HepG2 (cell line): ENCODE measurements around the gene SNX6. TPM values are rescaled to one million over a fixed set of nuclear protein-coding genes. Genes with fewer than 3 reads are reported as not detected.

ENCODE experiments used
- BORCS8-MEF2B ChIP-seq: sonication (generic); formaldehyde crosslinking; IDR thresholded peaks from 2 replicates; pipeline ENCODE4 v1.8.0; 2022; ENCODE audit warnings: mild to moderate bottlenecking, missing genetic modification reagents
- BRD4 ChIP-seq: sonication (generic); formaldehyde crosslinking; IDR thresholded peaks from 2 replicates; pipeline ENCODE4 v1.4.0; 2020; ENCODE audit warnings: missing genetic modification reagents
- CREB1 ChIP-seq, 2 experiments: fragments of 450-650 bp in 1 of 2; IDR thresholded peaks; 2 replicates each; pipeline ENCODE4 v1.6.1; 2016 to 2017; ENCODE audit warnings: control low read depth in 1 of 2, mild to moderate bottlenecking in 1 of 2, missing compliant biosample characterization in 1 of 2, missing genetic modification characterization in 1 of 2
- HES4 ChIP-seq: sonication (generic); formaldehyde crosslinking; IDR thresholded peaks from 2 replicates; pipeline ENCODE4 v1.9.0; 2021; ENCODE audit warnings: mild to moderate bottlenecking, missing genetic modification reagents, borderline replicate concordance
- MXI1 ChIP-seq: IDR thresholded peaks from 3 replicates; pipeline ENCODE4 v1.6.1; 2012; ENCODE audit warnings: low read depth, low read length, inconsistent platforms, borderline replicate concordance
- NFE2 ChIP-seq: sonication (generic); formaldehyde crosslinking; IDR thresholded peaks from 2 replicates; pipeline ENCODE4 v1.4.0; 2020; ENCODE audit warnings: missing genetic modification reagents
- PAF1 ChIP-seq: IDR thresholded peaks from 2 replicates; pipeline ENCODE4 v1.6.1; 2016; ENCODE audit warnings: missing genetic modification reagents, missing compliant biosample characterization
- SIX1 ChIP-seq: sonication (generic); formaldehyde crosslinking; IDR thresholded peaks from 2 replicates; pipeline ENCODE4 v1.4.0; 2020; ENCODE audit warnings: missing genetic modification reagents, borderline replicate concordance
- TRIM24 ChIP-seq: sonication (generic); formaldehyde crosslinking; IDR thresholded peaks from 2 replicates; pipeline ENCODE4 v1.8.0; 2022; ENCODE audit warnings: mild to moderate bottlenecking, missing genetic modification reagents
- ZBTB8A ChIP-seq: sonication (generic); formaldehyde crosslinking; IDR thresholded peaks from 2 replicates; pipeline ENCODE4 v1.4.0; 2020; ENCODE audit warnings: mild to moderate bottlenecking, low read depth, missing genetic modification reagents, borderline replicate concordance
- ZNF230 ChIP-seq: sonication (generic); formaldehyde crosslinking; IDR thresholded peaks from 2 replicates; pipeline ENCODE4 v1.4.0; 2020; ENCODE audit warnings: mild to moderate bottlenecking, missing genetic modification reagents
- ZNF280D ChIP-seq: sonication (generic); formaldehyde crosslinking; IDR thresholded peaks from 2 replicates; pipeline ENCODE4 v1.5.1; 2020; ENCODE audit warnings: mild to moderate bottlenecking, missing genetic modification reagents
- ZNF292 ChIP-seq: sonication (generic); formaldehyde crosslinking; IDR thresholded peaks from 2 replicates; pipeline ENCODE4 v1.8.1; 2022; ENCODE audit warnings: mild to moderate bottlenecking, low read depth, missing genetic modification reagents, borderline replicate concordance
- ZNF350 ChIP-seq: sonication (generic); formaldehyde crosslinking; IDR thresholded peaks from 2 replicates; pipeline ENCODE4 v1.4.0; 2020; ENCODE audit warnings: mild to moderate bottlenecking, low read depth, missing genetic modification reagents, borderline replicate concordance
- ZNF354B ChIP-seq: sonication (generic); formaldehyde crosslinking; IDR thresholded peaks from 2 replicates; pipeline ENCODE4 v1.8.0; 2022; ENCODE audit warnings: mild to moderate bottlenecking, missing genetic modification reagents
- ZNF652 ChIP-seq: IDR thresholded peaks from 2 replicates; pipeline ENCODE4 v1.6.1; 2016; ENCODE audit warnings: low read depth, borderline replicate concordance
- ZNF777 ChIP-seq: sonication (generic); formaldehyde crosslinking; IDR thresholded peaks from 2 replicates; pipeline ENCODE4 v1.4.0; 2020; ENCODE audit warnings: missing genetic modification reagents
- ZSCAN25 ChIP-seq: sonication (generic); formaldehyde crosslinking; IDR thresholded peaks from 2 replicates; pipeline ENCODE4 v1.8.0; 2022; ENCODE audit warnings: mild to moderate bottlenecking, missing genetic modification reagents
- polyA plus RNA-seq, 8 experiments: library from polyadenylated mRNA; depleted of rRNA in 3 of 8; stranded (reverse) in 7 of 8; unstranded in 1 of 8; fragments of >200 nt; fragmentation: Illumina TruSeq in 4 of 8; extraction: Trizol in 4 of 8; gene quantifications; 2 replicates each; pipeline versions ENCODE4 v1.2.1 to v1.2.3, GENCODE V29; 2011 to 2016; ENCODE audit warnings: low read depth in 4 of 8, missing spikeins in 1 of 8, mixed read lengths in 1 of 8; ENCODE audit not compliant: insufficient read depth in 1 of 8
- total RNA-seq, 5 experiments: library from RNA; depleted of rRNA; stranded (reverse); fragments of >200 nt; fragmentation: Illumina TruSeq; extraction: Trizol; gene quantifications; 2 replicates each; pipeline ENCODE4 v1.2.3, GENCODE V29; 2016; ENCODE audit warnings: low read depth in 1 of 5
- TF ChIP-seq, protein P1 (sequence below), 2 experiments: sonication (generic) in 1 of 2; formaldehyde crosslinking in 1 of 2; IDR thresholded peaks; 2 replicates each; pipeline versions ENCODE4 v1.6.1 to v1.9.0; 2014 to 2022; ENCODE audit warnings: antibody characterized with exemption in 1 of 2, borderline replicate concordance in 1 of 2, inconsistent platforms in 1 of 2, low read depth in 1 of 2, missing genetic modification reagents in 1 of 2

Gene SNX6
- total and polyA plus RNA-seq, 2 of the 13 experiments (the other 11 are each of a cell fraction or from before 2014, with no cell fraction given) = 92.3 to 169 TPM

DNA sequence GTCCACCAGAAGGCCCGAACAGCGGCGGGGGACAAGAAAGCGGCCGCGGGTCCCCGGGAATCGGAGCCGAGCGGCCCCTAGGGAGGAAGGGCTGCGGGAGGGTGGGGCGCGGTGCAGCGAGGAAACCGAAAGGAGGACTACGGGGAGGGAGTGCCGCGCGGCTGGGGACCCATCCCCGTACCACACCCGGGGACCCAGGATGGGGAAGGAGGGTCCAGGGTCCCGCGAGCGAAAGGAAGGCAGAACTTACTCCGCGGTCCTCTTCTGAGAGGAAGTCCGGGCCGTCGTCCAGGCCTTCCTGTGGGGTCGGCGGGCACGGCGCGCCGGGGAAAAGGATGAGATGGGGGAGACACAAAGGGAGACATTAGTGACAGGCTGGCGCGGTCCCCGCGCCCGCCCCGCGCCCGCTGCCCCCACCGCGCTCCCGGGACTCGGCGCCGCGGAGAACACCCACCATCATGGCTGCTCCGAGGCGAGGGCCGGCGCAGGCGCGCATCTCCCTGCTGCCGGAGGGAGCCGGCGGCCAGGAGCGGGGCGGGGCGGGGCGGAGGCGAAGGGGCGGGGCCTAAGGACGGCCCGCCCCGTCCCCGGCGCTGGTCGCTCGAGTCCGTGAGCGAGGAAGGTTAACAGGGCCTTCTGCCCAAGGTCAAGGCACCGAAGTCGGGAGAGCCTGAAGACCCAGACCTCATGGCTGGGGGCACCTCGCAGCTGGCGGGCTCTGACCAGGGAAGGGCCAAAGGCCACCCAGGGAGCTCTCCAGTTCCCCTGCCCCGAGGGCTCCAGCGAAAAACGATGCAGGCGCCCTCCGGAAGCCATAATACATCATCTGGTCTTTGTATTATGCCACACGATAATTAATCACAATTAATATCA lies at the start of gene SNX6 (continued):
- TF ChIP-seq CREB1 (IDR thresholded peaks at IDR 0.05) (no peak), CREB1 (CRISPR knock-in tag; IDR thresholded peaks at IDR 0.05) (no peak), SIX1 (CRISPR knock-in tag) (peak; percentile 3; the same call in 1 of the 2 replicates), BRD4 (CRISPR knock-in tag) (peak; percentile 85), ZNF350 (CRISPR knock-in tag) (no peak), ZNF280D (CRISPR knock-in tag) (peak; percentile 7; the same call in 1 of the 2 replicates), ZSCAN25 (peak; percentile 28; the same call in 1 of the 2 replicates), ZNF230 (CRISPR knock-in tag) (peak; percentile 95), NFE2 (CRISPR knock-in tag) (no peak), ZNF292 (CRISPR knock-in tag) (peak; percentile 87), PAF1 (no peak), ZNF652 (CRISPR knock-in tag) (peak; percentile 32; the same call in 1 of the 2 replicates), ZNF777 (CRISPR knock-in tag) (peak; percentile 77), ZNF354B (CRISPR knock-in tag) (no peak), TRIM24 (CRISPR knock-in tag) (no peak), MXI1 (no peak), HES4 (CRISPR knock-in tag) (peak; percentile 87; the same call in 1 of the 2 replicates), BORCS8-MEF2B (CRISPR knock-in tag) (peak; percentile 83), ZBTB8A (peak; percentile 90)
- TF ChIP-seq, protein P1, sequence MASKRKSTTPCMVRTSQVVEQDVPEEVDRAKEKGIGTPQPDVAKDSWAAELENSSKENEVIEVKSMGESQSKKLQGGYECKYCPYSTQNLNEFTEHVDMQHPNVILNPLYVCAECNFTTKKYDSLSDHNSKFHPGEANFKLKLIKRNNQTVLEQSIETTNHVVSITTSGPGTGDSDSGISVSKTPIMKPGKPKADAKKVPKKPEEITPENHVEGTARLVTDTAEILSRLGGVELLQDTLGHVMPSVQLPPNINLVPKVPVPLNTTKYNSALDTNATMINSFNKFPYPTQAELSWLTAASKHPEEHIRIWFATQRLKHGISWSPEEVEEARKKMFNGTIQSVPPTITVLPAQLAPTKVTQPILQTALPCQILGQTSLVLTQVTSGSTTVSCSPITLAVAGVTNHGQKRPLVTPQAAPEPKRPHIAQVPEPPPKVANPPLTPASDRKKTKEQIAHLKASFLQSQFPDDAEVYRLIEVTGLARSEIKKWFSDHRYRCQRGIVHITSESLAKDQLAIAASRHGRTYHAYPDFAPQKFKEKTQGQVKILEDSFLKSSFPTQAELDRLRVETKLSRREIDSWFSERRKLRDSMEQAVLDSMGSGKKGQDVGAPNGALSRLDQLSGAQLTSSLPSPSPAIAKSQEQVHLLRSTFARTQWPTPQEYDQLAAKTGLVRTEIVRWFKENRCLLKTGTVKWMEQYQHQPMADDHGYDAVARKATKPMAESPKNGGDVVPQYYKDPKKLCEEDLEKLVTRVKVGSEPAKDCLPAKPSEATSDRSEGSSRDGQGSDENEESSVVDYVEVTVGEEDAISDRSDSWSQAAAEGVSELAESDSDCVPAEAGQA (IDR thresholded peaks at IDR 0.05; ENCODE audit: low read depth) = no peak; the same call in 1 of the 2 replicates
- TF ChIP-seq, protein P1 (CRISPR knock-in tag; IDR thresholded peaks at IDR 0.05; ENCODE audit: borderline replicate concordance) = peak; percentile 91
